Measurements from ENCODE around the gene HSPA4.
"Not testable (repeated sequence)": the region's sequence is repeated elsewhere in the genome, so short reads cannot be mapped to it uniquely, and the experiment has no call there.

The HSPA4 gene

GRCh38 chr5:133123297-133123696 is 71.5 kb downstream of the HSPA4 start:
- no peak for DNase-seq (ENCODE audit: low read depth in 2 of 2)

- DNase-seq (ENCODE audit: low read depth in 2 of 2), result no peak
Measured at GRCh38 chr5:133124891-133125290, 73.1 kb downstream of the HSPA4 start.

- DNase-seq (ENCODE audit: low read depth in 2 of 2), result no peak
Measured at GRCh38 chr5:133128066-133128465, 76.3 kb downstream of the HSPA4 start.

GRCh38 chr5:133129289-133129688 is 77.5 kb downstream of the HSPA4 start:
- no peak for DNase-seq (ENCODE audit: low read depth in 2 of 2)

GRCh38 chr5:133129950-133130349 is 78.1 kb downstream of the HSPA4 start:
- no peak for DNase-seq (ENCODE audit: low read depth in 2 of 2)

- DNase-seq (ENCODE audit: low read depth in 2 of 2), result no peak
Measured at GRCh38 chr5:133130387-133131118, 78.7 kb downstream of the HSPA4 start.

GRCh38 chr5:133132717-133133116 is 80.9 kb downstream of the HSPA4 start:
- DNase-seq (ENCODE audit: low read depth in 2 of 2), result no peak

GRCh38 chr5:133133241-133133640 is 81.4 kb downstream of the HSPA4 start:
- DNase-seq (ENCODE audit: low read depth in 2 of 2), result not testable (repeated sequence)

GRCh38 chr5:133136890-133137289 is 85.1 kb downstream of the HSPA4 start:
- not testable (repeated sequence) for DNase-seq (ENCODE audit: low read depth in 2 of 2)

- no peak for DNase-seq (ENCODE audit: low read depth in 2 of 2)
Measured at GRCh38 chr5:133140311-133140710, 88.5 kb downstream of the HSPA4 start.

GRCh38 chr5:133141746-133142145 is 89.9 kb downstream of the HSPA4 start:
- no peak for DNase-seq (ENCODE audit: low read depth in 2 of 2)

- no peak for DNase-seq (ENCODE audit: low read depth in 2 of 2)
Measured at GRCh38 chr5:133142782-133143181, 91.0 kb downstream of the HSPA4 start.

GRCh38 chr5:133144245-133144981 is 92.6 kb downstream of the HSPA4 start:
- no peak for DNase-seq (ENCODE audit: low read depth in 2 of 2)

- DNase-seq (ENCODE audit: low read depth in 2 of 2), result no peak
Measured at GRCh38 chr5:133145436-133146170, 93.8 kb downstream of the HSPA4 start.

GRCh38 chr5:133147411-133147810 is 95.6 kb downstream of the HSPA4 start:
- DNase-seq (ENCODE audit: low read depth in 2 of 2), result no peak

- DNase-seq (ENCODE audit: low read depth in 2 of 2), result no peak
Measured at GRCh38 chr5:133147815-133148567, 96.2 kb downstream of the HSPA4 start.

- no peak for DNase-seq (ENCODE audit: low read depth in 2 of 2)
Measured at GRCh38 chr5:133149345-133149744, 97.5 kb downstream of the HSPA4 start.

GRCh38 chr5:133150909-133151544 is 99.2 kb downstream of the HSPA4 start:
- no peak for DNase-seq (ENCODE audit: low read depth in 2 of 2)

- DNase-seq (ENCODE audit: low read depth in 2 of 2), result no peak
Measured at GRCh38 chr5:133154274-133155075, 102.7 kb downstream of the HSPA4 start.

GRCh38 chr5:133155326-133155969 is 103.6 kb downstream of the HSPA4 start:
- DNase-seq (ENCODE audit: low read depth in 2 of 2), result no peak
